ENCODE data around the gene ZNF771. TPM values are rescaled to one million over a fixed set of nuclear protein-coding genes. Genes with fewer than 3 reads are reported as not detected.
A peak's percentile ranks its signal among the peaks of the same experiment; 100 is the strongest.
"Not testable (repeated sequence)": the region's sequence is repeated elsewhere in the genome, so short reads cannot be mapped to it uniquely, and the experiment has no call there.

The ZNF771 gene
- total RNA-seq, 2 experiments from 2014 or later: 4.9 to 5.4 TPM

DNA sequence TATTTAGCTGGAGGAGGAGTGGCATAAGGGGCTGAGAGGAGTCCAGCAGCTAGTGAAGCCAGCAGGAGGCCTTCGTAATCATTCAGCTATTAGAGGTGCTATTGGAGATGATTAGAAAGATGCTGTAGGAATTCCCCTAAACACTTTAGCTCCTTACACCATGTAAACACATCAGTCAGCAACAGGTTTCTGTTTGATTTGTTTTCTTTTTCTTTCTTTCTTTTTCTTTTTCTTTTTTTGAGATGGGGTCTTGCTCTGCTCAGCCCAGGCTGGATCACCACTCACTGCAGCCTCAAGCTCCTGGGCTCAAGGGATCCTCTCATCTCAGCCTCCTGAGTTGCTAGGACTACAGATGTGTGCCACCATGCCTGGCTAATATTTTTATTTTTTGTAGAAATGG lies 48.9 kb downstream of the ZNF771 start:
- H3K27me3 Mint-ChIP-seq: peaks cover 2% of the 10 kb centered on the region
- no peak for DNase-seq
- peaks cover 62% of the 10 kb centered on the region for H3K4me1 Mint-ChIP-seq
- ATAC-seq: no peak
- peaks cover 3% of the 10 kb centered on the region for H3K36me3 Mint-ChIP-seq
- peak overlapping the region; percentile 96 for H3K27ac Mint-ChIP-seq
- H3K9me3 Mint-ChIP-seq (ENCODE audit: low read depth): no peaks in the 10 kb centered on the region
- no peak overlapping the region for H3K4me3 Mint-ChIP-seq
- CTCF ChIA-PET: interaction anchor here (0.9 to 7.4 kb wide), 8 partner anchors 10 to 142 kb away, joined by 3 to 71 read pairs (median 4); partner anchors contain the start of genes DCTPP1, ITGAL and ZNF747

DNA sequence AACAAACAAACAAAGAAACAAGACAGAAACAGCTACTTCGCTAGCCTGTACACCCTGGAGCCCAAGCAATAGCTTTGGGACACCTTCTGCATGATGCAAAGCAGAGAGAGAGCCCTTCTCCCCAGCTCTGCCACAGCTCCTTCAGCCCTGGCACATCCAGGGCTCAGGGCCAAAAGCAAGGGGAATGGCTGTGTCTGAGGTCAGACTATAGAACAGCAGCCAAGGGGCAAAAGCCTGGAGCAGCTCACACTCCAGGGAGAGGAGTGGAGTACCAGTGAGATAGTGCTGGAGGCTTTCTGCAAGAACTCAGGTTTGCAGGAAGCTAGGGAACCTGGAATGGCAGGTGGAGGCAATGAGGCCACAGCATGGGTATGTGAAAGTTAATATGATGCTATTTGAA lies 49.9 kb downstream of the ZNF771 start:
- Mint-ChIP-seq H3K9me3 (ENCODE audit: low read depth) (no peaks in the 10 kb centered on the region), H3K27ac (peak overlapping the region; percentile 96), H3K27me3 (peaks cover 2% of the 10 kb centered on the region), H3K4me3 (no peak overlapping the region), H3K4me1 (peaks cover 67% of the 10 kb centered on the region), H3K36me3 (peaks cover 3% of the 10 kb centered on the region)
- no peak for ATAC-seq
- CTCF ChIA-PET: interaction anchor here (1.0 to 7.4 kb wide), 7 partner anchors 8 to 141 kb away, joined by 3 to 71 read pairs (median 21); partner anchors contain the start of genes DCTPP1, ITGAL and ZNF747
- no peak for DNase-seq

- peaks cover 60% of the 10 kb centered on the region for H3K4me1 Mint-ChIP-seq
- H3K9me3 Mint-ChIP-seq (ENCODE audit: low read depth): no peaks in the 10 kb centered on the region
- DNase-seq: no peak
Observed at GRCh38 chr16:30457743-30458560, 50.5 kb downstream of the ZNF771 start.

DNA sequence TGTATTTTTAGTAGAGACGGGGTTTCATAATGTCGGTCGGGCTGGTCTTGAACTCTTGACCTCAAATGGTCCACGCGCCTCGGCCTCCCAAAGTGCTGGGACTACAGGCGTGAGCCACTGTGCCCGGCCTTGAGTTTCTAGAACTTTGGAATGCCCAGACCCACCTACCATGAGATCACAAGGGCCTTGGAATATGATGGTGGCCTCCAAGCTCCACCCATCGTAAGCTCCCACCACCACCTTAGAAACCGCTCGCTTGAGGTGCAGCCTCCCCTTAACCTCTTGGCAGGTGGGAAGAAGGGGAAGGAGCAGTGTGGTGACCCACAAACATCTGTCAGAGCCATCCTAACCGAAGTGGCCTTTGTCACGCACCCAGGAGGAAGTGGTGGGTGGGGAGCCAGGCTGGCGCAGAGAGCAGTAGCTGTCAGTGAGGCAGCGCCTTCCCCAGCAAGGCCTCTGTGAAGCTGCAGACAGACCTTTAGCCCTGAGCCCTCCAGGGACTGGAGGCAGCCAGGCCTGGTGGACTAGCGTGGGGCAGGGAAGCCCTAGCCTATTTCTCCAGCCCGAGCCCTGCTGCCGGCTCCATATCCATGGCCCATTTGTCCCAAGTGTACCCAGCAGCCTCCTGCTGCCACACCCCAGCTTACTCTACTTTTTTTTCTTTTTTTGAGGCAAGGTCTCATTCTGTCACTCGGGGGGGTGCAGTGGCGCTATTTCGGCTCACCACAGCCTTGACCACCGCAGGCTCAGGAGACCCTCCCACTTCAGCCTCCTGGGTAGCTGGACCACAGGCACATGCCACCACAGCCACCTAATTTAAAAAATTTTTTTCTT lies 51.4 kb downstream of the ZNF771 start:
- ATAC-seq (peak; percentile 96), DNase-seq (peak; percentile 97)
- CTCF ChIA-PET: interaction anchor here (0.7 to 7.4 kb wide), 10 partner anchors 9 to 202 kb away, joined by 3 to 71 read pairs (median 10); partner anchors contain the start of genes DCTPP1, ITGAL, SEPHS2 and ZNF747
- Mint-ChIP-seq H3K36me3 (peaks cover 3% of the 10 kb centered on the region), H3K4me3 (peak overlapping the region; percentile 53), H3K9me3 (ENCODE audit: low read depth) (no peaks in the 10 kb centered on the region), H3K27me3 (peaks cover 2% of the 10 kb centered on the region), H3K4me1 (peaks cover 64% of the 10 kb centered on the region), H3K27ac (peak overlapping the region; percentile 96)

More at GRCh38 chr16:30457743-30458560, 50.5 kb downstream of the ZNF771 start:
- Mint-ChIP-seq H3K27me3 (peaks cover 2% of the 10 kb centered on the region), H3K4me3 (peak overlapping the region; percentile 53), H3K36me3 (peaks cover 3% of the 10 kb centered on the region), H3K27ac (peak overlapping the region; percentile 96)
- no peak for ATAC-seq
- CTCF ChIA-PET: interaction anchor here (1.5 to 7.4 kb wide), 8 partner anchors 9 to 202 kb away, joined by 3 to 71 read pairs (median 18); partner anchors contain the start of genes DCTPP1, ITGAL, SEPHS2 and ZNF747

GRCh38 chr16:30459456-30459855 lies 52.0 kb downstream of the ZNF771 start:
- Mint-ChIP-seq H3K4me1 (peaks cover 60% of the 10 kb centered on the region), H3K9me3 (ENCODE audit: low read depth) (no peaks in the 10 kb centered on the region)
- no peak for ATAC-seq

DNA sequence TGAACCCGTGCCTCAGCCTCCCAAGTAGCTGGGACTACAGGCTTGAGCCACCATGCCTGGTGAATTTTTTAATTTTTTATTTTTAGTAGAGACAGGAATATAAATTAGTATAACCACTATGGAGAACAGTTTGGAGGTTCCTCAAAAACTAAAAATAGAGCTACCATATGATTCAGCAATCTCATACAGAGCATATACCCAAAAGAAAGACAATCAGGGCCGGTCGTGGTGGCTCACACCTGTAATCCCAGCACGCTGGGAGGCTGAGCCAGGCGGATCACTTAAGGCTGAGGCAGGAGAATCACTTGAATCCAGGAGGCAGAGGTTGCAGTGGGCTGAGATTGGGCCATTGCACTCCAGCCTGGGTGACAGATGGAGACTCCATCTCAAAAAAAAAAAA lies 54.0 kb downstream of the ZNF771 start:
- DNase-seq; H3K4me3 Mint-ChIP-seq; H3K27me3 Mint-ChIP-seq; ATAC-seq; H3K9me3 Mint-ChIP-seq (ENCODE audit: low read depth); H3K36me3 Mint-ChIP-seq; H3K27ac Mint-ChIP-seq: not testable (repeated sequence)
- peaks cover 58% of the 10 kb centered on the region for H3K4me1 Mint-ChIP-seq
- CTCF ChIA-PET: interaction anchor here (0.7 to 7.4 kb wide), 6 partner anchors 8 to 318 kb away, joined by 3 to 71 read pairs (median 7); partner anchors contain the start of gene ITGAL

More at GRCh38 chr16:30459456-30459855, 52.0 kb downstream of the ZNF771 start:
- H3K4me3 Mint-ChIP-seq: peak overlapping the region; percentile 53
- no peak for DNase-seq
- H3K27me3 Mint-ChIP-seq: peaks cover 2% of the 10 kb centered on the region
- H3K27ac Mint-ChIP-seq: peak overlapping the region; percentile 96
- peaks cover 3% of the 10 kb centered on the region for H3K36me3 Mint-ChIP-seq
- CTCF ChIA-PET: interaction anchor here (0.8 to 7.4 kb wide), 10 partner anchors 10 to 76 kb away, joined by 3 to 71 read pairs (median 16); partner anchors contain the start of genes DCTPP1, ITGAL, SEPHS2 and ZNF747

GRCh38 chr16:30464078-30464477 lies 56.7 kb downstream of the ZNF771 start:
- no peak overlapping the region for H3K4me3 Mint-ChIP-seq
- no peaks in the 10 kb centered on the region for H3K27me3 Mint-ChIP-seq
- no peak overlapping the region for H3K27ac Mint-ChIP-seq
- ATAC-seq (no peak), DNase-seq (no peak)
- H3K36me3 Mint-ChIP-seq: peaks cover 4% of the 10 kb centered on the region
- no peaks in the 10 kb centered on the region for H3K9me3 Mint-ChIP-seq (ENCODE audit: low read depth)
- CTCF ChIA-PET: interaction anchor here (1.3 kb wide), 1 partner anchor 15 kb away, joined by 7 read pairs; no protein-coding TSS in a partner anchor
- H3K4me1 Mint-ChIP-seq: peaks cover 41% of the 10 kb centered on the region

Other genes with a start within 250 kb of the ZNF771 start
- 1,000 to 10,000 TPM; 1,639 to 1,875 TPM for gene CORO1A, start 224.0 kb upstream of the ZNF771 start, total RNA-seq
- gene BOLA2B, start 213.9 kb upstream of the ZNF771 start, total RNA-seq: 100 to 1,000 TPM; 210 to 238 TPM
- 100 to 1,000 TPM; 109 to 121 TPM for gene SLX1A, start 213.7 kb upstream of the ZNF771 start, total RNA-seq
- gene SULT1A3, start 208.4 kb upstream of the ZNF771 start, total RNA-seq: 10 to 100 TPM; 23.4 to 29.6 TPM
- 10 to 100 TPM; 12.8 to 23.8 TPM for gene NPIPB13, start 159.1 kb upstream of the ZNF771 start, total RNA-seq
- gene CD2BP2, start 52.3 kb upstream of the ZNF771 start, total RNA-seq: 10 to 100 TPM; 70.0 to 94.9 TPM
- gene TBC1D10B, start 37.1 kb upstream of the ZNF771 start, total RNA-seq: 10 to 100 TPM; 84.1 to 87.3 TPM
- gene MYL11, start 32.8 kb upstream of the ZNF771 start, total RNA-seq: 1 to 10 TPM in 1 of 2 experiments, not detected in 1; 1.0 TPM
- gene SEPTIN1, start 25.0 kb upstream of the ZNF771 start, total RNA-seq: 100 to 1,000 TPM; 259 to 278 TPM
- 10 to 100 TPM; 13.7 to 15.6 TPM for gene ZNF48, start 12.2 kb upstream of the ZNF771 start, total RNA-seq
- gene DCTPP1, start 22.4 kb downstream of the ZNF771 start, total RNA-seq: 100 to 1,000 TPM in 1 of 2 experiments, 10 to 100 TPM in 1; 72.0 to 108 TPM
- gene SEPHS2, start 38.3 kb downstream of the ZNF771 start, total RNA-seq: 10 to 100 TPM; 63.3 to 92.9 TPM
- 100 to 1,000 TPM; 566 to 685 TPM for gene ITGAL, start 65.1 kb downstream of the ZNF771 start, total RNA-seq
- gene ZNF768, start 119.0 kb downstream of the ZNF771 start, total RNA-seq: 10 to 100 TPM in 1 of 2 experiments, 1 to 10 TPM in 1; 6.2 to 10.3 TPM
- gene ZNF747, start 127.3 kb downstream of the ZNF771 start, total RNA-seq: 10 to 100 TPM; 11.3 to 13.2 TPM
- gene ZNF764, start 150.8 kb downstream of the ZNF771 start, total RNA-seq: 10 to 100 TPM; 14.0 to 15.6 TPM
- gene ZNF688, start 164.1 kb downstream of the ZNF771 start, total RNA-seq: 10 to 100 TPM; 14.5 to 14.7 TPM
- gene ZNF785, start 178.1 kb downstream of the ZNF771 start, total RNA-seq: 10 to 100 TPM; 18.9 to 21.2 TPM
- 10 to 100 TPM; 12.2 to 15.3 TPM for gene ZNF689, start 202.8 kb downstream of the ZNF771 start, total RNA-seq
- gene PRR14, start 243.4 kb downstream of the ZNF771 start, total RNA-seq: 100 to 1,000 TPM; 111 to 116 TPM

Measured in activated CD8-positive, alpha-beta memory T cell treated with anti-CD3 and anti-CD28 coated beads, Interleukin-2, amount 10 ng/mL, durations not matched to agents 7 days and 5 days (primary cell).